Pancreas (tissue), 10 donors: ENCODE measurements around the gene CMTM8. TPM values are rescaled to one million over a fixed set of nuclear protein-coding genes. Genes with fewer than 3 reads are reported as not detected.
A peak's percentile ranks its signal among the peaks of the same experiment; 100 is the strongest.

Experiments
- ATAC-seq, 4 donors: fragments of 200-7000 bp; cut with Tn5 transposase; one replicate each; pipeline versions ENCODE4 v1.8.0 to v1.9.1; 2020; ENCODE audit warnings: mild to moderate bottlenecking in 4 of 4, moderate library complexity in 4 of 4
- DNase-seq, 6 donors: peaks; one replicate each; pipeline ENCODE4 v3.0.0-alpha.2; 2020
- FAIRE-seq: peaks from 2 replicates; lab custom pipeline; 2012; peaks lifted over from hg19 to GRCh38; lab: Jason Lieb, UNC
- H3K27ac ChIP-seq, 4 donors: fragments of 200-600 bp; sonication (generic); 1 replicate in 3 of 4; 2 replicates in 1 of 4; pipeline versions ENCODE4 v1.5.0 to v1.8.0; 2020
- H3K27me3 ChIP-seq, 4 donors: fragments of 200-600 bp; one replicate each; pipeline ENCODE4 v1.8.0; 2021
- H3K36me3 ChIP-seq, 3 donors: fragments of 200-600 bp; sonication (generic) in 1 of 3; one replicate each; pipeline versions ENCODE4 v1.5.0 to v1.8.0; 2020 to 2021
- H3K4me1 ChIP-seq, 3 donors: fragments of 200-600 bp; one replicate each; pipeline ENCODE4 v1.8.0; 2021
- H3K4me3 ChIP-seq, 4 donors: fragments of 200-600 bp; sonication (generic) in 2 of 4; one replicate each; pipeline versions ENCODE4 v1.5.0 to v1.8.0; 2020 to 2021
- H3K9me3 ChIP-seq, 4 donors: fragments of 200-600 bp; one replicate each; pipeline ENCODE4 v1.8.0; 2021
- CTCF ChIP-seq, 4 donors: fragments of 200-600 bp; sonication (generic) in 3 of 4; IDR thresholded peaks; one replicate each; pipeline versions ENCODE4 v1.5.0 to v1.8.0; 2021; ENCODE audit warnings: antibody characterized with exemption in 4 of 4
- WGBS, 2 donors: extraction: QIAGEN DNeasy Blood & Tissue Kit; methylation state at CpG; one replicate each; pipeline ENCODE4 v1.1.7; 2013; 5-methylcytosine and 5-hydroxymethylcytosine counted together
- intact Hi-C, 3 donors: fragments of 100-400 bp; cut with DNase I; formaldehyde crosslinking; loops; one replicate each; pipeline versions ENCODE4 v1.11.1 to v1.14.2; 2022
- polyA plus RNA-seq, 2 donors: library from polyadenylated mRNA; stranded (reverse); fragments of 200-250 nt; gene quantifications; one replicate each; pipeline ENCODE4 v1.2.3, GENCODE V29; 2013
- total RNA-seq, 6 donors: library from RNA; stranded (reverse); fragmentation: NEBNext Ultra II Directional in 4 of 6; extraction: Animal tissue kit (Norgen Biotek cat#: 25700) in 4 of 6; gene quantifications; one replicate each; pipeline versions ENCODE4 v1.2.1 to v1.2.4, GENCODE V29; 2021 to 2023
- donor health status: healthy with polysubstance abuse.
- donor health status: DM: no; HTN: no; CAD: no; lungs with moderate emphysema.
- donor health status: DM: no; HTN: no; CAD: no.
- donor health status: control.
- donor health status: control.
- donor health status: Bipolar disorder and iron deficiency.
- donor health status: DM: yes; HTN: yes; CAD: no.
- donor health status: DM: no; HTN: no; CAD: no.
- donor health status: DM: no; HTN: no; CAD: no.
- donor health status: DM: yes; HTN: yes; CAD: no.

CMTM8 gene
- total and polyA plus RNA-seq, 8 donors, result 11.0 to 23.7 (median 16.7) TPM

GRCh38 chr3:32310918-32311839 lies 72.7 kb downstream of the CMTM8 start:
- no peaks in the 10 kb centered on the region for H3K27me3 ChIP-seq
- no peaks in the 10 kb centered on the region for H3K36me3 ChIP-seq
- no peaks in the 10 kb centered on the region for H3K9me3 ChIP-seq
- H3K27ac ChIP-seq, result no peak overlapping the region
- ATAC-seq (peak in 2 of 4 donors; percentile 24 to 27), DNase-seq (no peak), FAIRE-seq (no peak)
- intact Hi-C loops, result no loop called here
- no peak overlapping the region for H3K4me3 ChIP-seq
- peaks cover 0 to 25% (median 0%) of the 10 kb centered on the region in 3 donors for H3K4me1 ChIP-seq
- WGBS, 2 donors, result 66 to 73% methylated on average over 15 of the region's 15 CpGs
- no peak for TF ChIP-seq CTCF (IDR thresholded peaks at IDR 0.05)

- ATAC-seq (no peak), FAIRE-seq (no peak), DNase-seq (no peak)
- Histone ChIP-seq H3K4me1 (peaks cover 0 to 25% (median 0%) of the 10 kb centered on the region in 3 donors), H3K27ac (no peak overlapping the region), H3K9me3 (no peaks in the 10 kb centered on the region), H3K4me3 (no peak overlapping the region), H3K27me3 (no peaks in the 10 kb centered on the region), H3K36me3 (no peaks in the 10 kb centered on the region)
- WGBS, 2 donors, result 80 to 90% methylated on average over 1 of the region's 1 CpG
- TF ChIP-seq CTCF (IDR thresholded peaks at IDR 0.05), result no peak
- intact Hi-C loops, result no loop called here
Observed at GRCh38 chr3:32312251-32312650, 73.8 kb downstream of the CMTM8 start.

GRCh38 chr3:32313169-32313568 lies 74.7 kb downstream of the CMTM8 start:
- DNase-seq (no peak), ATAC-seq (no peak), FAIRE-seq (no peak)
- no peak for TF ChIP-seq CTCF (IDR thresholded peaks at IDR 0.05)
- Histone ChIP-seq H3K9me3 (no peaks in the 10 kb centered on the region), H3K27ac (no peak overlapping the region), H3K27me3 (no peaks in the 10 kb centered on the region), H3K4me1 (peaks cover 0 to 25% (median 0%) of the 10 kb centered on the region in 3 donors), H3K36me3 (no peaks in the 10 kb centered on the region), H3K4me3 (no peak overlapping the region)
- 86 to 93% methylated on average over 6 of the region's 6 CpGs for WGBS, 2 donors
- intact Hi-C loops, result no loop called here

- Histone ChIP-seq H3K27ac (peak overlapping the region in 2 of 4 donors; percentile 2 to 18), H3K4me1 (peaks cover 0 to 25% (median 0%) of the 10 kb centered on the region in 3 donors), H3K9me3 (no peaks in the 10 kb centered on the region), H3K27me3 (no peaks in the 10 kb centered on the region), H3K36me3 (no peaks in the 10 kb centered on the region), H3K4me3 (no peak overlapping the region)
- DNase-seq, result no peak
- no peak for FAIRE-seq
- TF ChIP-seq CTCF (IDR thresholded peaks at IDR 0.05), result no peak
- peak; percentile 69 to 80 (median 76) for ATAC-seq
- WGBS, 2 donors, result 44 to 47% methylated on average over 5 of the region's 5 CpGs
- intact Hi-C loops, result no loop called here
Observed at GRCh38 chr3:32313723-32314473, 75.4 kb downstream of the CMTM8 start.
